ENCODE data around the gene BPHL. TPM values are rescaled to one million over a fixed set of nuclear protein-coding genes. Genes with fewer than 3 reads are reported as not detected.

BPHL gene
- total and polyA plus RNA-seq, 2 of the 4 experiments (the other 2 are of a cell fraction): 14.7 to 16.3 TPM

DNA sequence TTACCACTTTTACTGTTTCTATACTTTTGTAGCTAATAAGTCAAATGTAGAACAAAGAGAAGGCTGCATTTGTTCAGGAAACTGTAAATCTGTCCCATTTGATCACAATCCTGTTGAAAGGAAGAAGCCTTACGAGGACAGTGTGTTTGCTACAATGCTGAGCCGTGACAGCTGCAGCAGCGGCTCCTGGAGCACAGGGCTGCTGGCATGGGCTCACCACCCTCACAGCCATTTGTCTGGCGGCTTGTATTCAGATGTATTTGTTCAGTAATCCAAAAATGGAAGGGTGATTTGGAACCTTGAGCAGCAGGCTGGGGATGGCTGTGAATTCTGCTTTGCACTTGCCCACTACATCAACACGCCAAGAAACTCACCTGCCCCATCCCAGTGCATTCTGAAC lies 33.2 kb downstream of the BPHL start (continued):
- TF ChIP-seq NFE2L2 (IDR thresholded peaks at IDR 0.05; ENCODE audit: low read depth, low read length) (no peak), MXI1 (IDR thresholded peaks at IDR 0.05; ENCODE audit: borderline replicate concordance, low read depth, low read length) (no peak), MAFK (IDR thresholded peaks at IDR 0.05; ENCODE audit: low read depth, low read length) (no peak), MAZ (IDR thresholded peaks at IDR 0.05; ENCODE audit: borderline replicate concordance, low read depth, low read length) (no peak), SMC3 (IDR thresholded peaks at IDR 0.05; ENCODE audit: low read depth, low read length) (no peak)

DNA sequence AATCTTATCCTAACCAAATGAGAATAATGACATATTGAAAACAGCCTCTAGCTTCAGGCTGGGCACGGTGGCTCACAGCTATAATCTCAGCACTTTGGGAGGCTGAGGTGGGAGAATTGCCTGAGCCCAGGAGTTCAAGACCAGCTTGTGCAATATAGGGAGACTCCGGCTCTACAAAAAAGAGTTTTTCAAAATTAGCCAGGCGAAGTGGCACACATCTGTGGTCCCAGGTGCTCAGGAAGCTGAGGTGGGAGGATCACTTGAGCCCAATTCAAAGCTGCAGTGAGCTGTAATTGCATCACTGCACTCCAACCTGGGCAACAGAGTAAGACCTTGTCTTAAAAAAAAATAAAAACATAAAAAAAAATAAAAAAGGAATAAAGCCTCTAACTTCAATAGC lies 34.2 kb downstream of the BPHL start:
- Histone ChIP-seq H2AK5ac (ENCODE audit: low read depth, low read length) (no peak overlapping the region), H2AFZ (replicated peaks; ENCODE audit: low read length, poor library complexity) (no peak overlapping the region), H2BK5ac (ENCODE audit: low read depth, low read length, poor library complexity, severe bottlenecking) (no peak overlapping the region), H3K27ac (ENCODE audit: insufficient read depth, low read length) (no peak overlapping the region), H3K4me1 (ENCODE audit: control insufficient read depth, insufficient read depth, low read length) (peaks cover 2% of the 10 kb centered on the region; the same call in 1 of the 2 replicates), H2AK9ac (replicated peaks; ENCODE audit: low read depth, low read length, poor library complexity) (no peak overlapping the region), H3K56ac (ENCODE audit: extremely low read depth, insufficient read depth, low read length) (no peak overlapping the region), H3K79me1 (ENCODE audit: low read depth in 1 of 2, low read length in 2 of 2) (peaks cover 10 to 22% of the 10 kb centered on the region in 2 experiments; a peak in 3 of 4 replicates), H4K20me1 (ENCODE audit: insufficient read depth, low read length) (peaks cover 9% of the 10 kb centered on the region; the same call in 1 of the 2 replicates), H2BK15ac (ENCODE audit: low read depth, low read length) (no peak overlapping the region), H3K23ac (ENCODE audit: low read depth, low read length) (no peak overlapping the region), H3K27me3 (ENCODE audit: control insufficient read depth, insufficient read depth, low read length) (no peaks in the 10 kb centered on the region), H4K5ac (ENCODE audit: low read depth, low read length) (no peak overlapping the region), H4K8ac (ENCODE audit: low read depth in 2 of 2, low read length in 2 of 2) (no peak overlapping the region), H2BK20ac (ENCODE audit: low read depth, low read length) (no peak overlapping the region), H3K4me2 (ENCODE audit: low read depth, low read length) (no peak overlapping the region), H3K4ac (ENCODE audit: low read depth, low read length) (no peak overlapping the region), H3K18ac (ENCODE audit: low read depth, low read length) (no peak overlapping the region), H3K9ac (ENCODE audit: low read depth, low read length) (no peak overlapping the region), H4K91ac (ENCODE audit: insufficient read depth, low read depth, low read length) (no peak overlapping the region), H2BK120ac (ENCODE audit: low read depth, low read length) (no peak overlapping the region), H3K36me3 (ENCODE audit: control insufficient read depth, insufficient read depth, low read length) (peaks cover 35% of the 10 kb centered on the region), H3K9me1 (ENCODE audit: insufficient read depth, low read length) (peaks cover 8% of the 10 kb centered on the region; the same call in 1 of the 2 replicates), H3K4me3 (ENCODE audit: insufficient read depth, low read depth, low read length) (no peak overlapping the region), H3K9me3 (ENCODE audit: control insufficient read depth, insufficient read depth, low read length) (no peaks in the 10 kb centered on the region), H3K14ac (replicated peaks; ENCODE audit: low read depth, low read length) (no peak overlapping the region)
- BruUV-seq (replicated peaks): no TSS peak
- dilution Hi-C loops (cut with HindIII; ENCODE audit: low sequenced_read_pairs, unreplicated experiment) (no loop called here), intact Hi-C loops (cut with micrococcal nuclease) (no loop called here), in situ Hi-C loops (cut with MboI; ENCODE audit: low sequenced_read_pairs) (no loop called here)
- 100% methylated on average over 2 of the region's 3 CpGs; no CpG with 5 or more reads in 1 of the 2 experiments for WGBS, 2 experiments (ENCODE audit: extremely low coverage in 2 of 2, insufficient read length in 1 of 2)
- DNase-seq: no peak
- no peak for ATAC-seq (ENCODE audit: low read depth)
- ChIA-PET POLR2A (ENCODE audit: unreplicated experiment) (no interaction called here), CTCF (interaction anchor here (0.6 kb wide), 1 partner anchor 925 kb away, joined by 3 read pairs; no protein-coding TSS in a partner anchor)
- TF ChIP-seq CHD1 (IDR thresholded peaks at IDR 0.05; ENCODE audit: low read depth, low read length): no peak
- no peak for TF ChIP-seq CEBPB (IDR thresholded peaks at IDR 0.05; ENCODE audit: low read depth, low read length)
- TF ChIP-seq MAFK (IDR thresholded peaks at IDR 0.05; ENCODE audit: low read depth, low read length): no peak
- TF ChIP-seq RFX5 (IDR thresholded peaks at IDR 0.05; ENCODE audit: low read depth, low read length): no peak
- TF ChIP-seq, protein P1, sequence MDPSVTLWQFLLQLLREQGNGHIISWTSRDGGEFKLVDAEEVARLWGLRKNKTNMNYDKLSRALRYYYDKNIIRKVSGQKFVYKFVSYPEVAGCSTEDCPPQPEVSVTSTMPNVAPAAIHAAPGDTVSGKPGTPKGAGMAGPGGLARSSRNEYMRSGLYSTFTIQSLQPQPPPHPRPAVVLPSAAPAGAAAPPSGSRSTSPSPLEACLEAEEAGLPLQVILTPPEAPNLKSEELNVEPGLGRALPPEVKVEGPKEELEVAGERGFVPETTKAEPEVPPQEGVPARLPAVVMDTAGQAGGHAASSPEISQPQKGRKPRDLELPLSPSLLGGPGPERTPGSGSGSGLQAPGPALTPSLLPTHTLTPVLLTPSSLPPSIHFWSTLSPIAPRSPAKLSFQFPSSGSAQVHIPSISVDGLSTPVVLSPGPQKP (IDR thresholded peaks at IDR 0.05; ENCODE audit: borderline replicate concordance, low read depth, low read length): no peak
- TF ChIP-seq RAD21 (IDR thresholded peaks at IDR 0.05; ENCODE audit: low read length): no peak
- TF ChIP-seq RCOR1 (IDR thresholded peaks at IDR 0.05; ENCODE audit: insufficient replicate concordance, low read length): no peak
- TF ChIP-seq, protein P2, sequence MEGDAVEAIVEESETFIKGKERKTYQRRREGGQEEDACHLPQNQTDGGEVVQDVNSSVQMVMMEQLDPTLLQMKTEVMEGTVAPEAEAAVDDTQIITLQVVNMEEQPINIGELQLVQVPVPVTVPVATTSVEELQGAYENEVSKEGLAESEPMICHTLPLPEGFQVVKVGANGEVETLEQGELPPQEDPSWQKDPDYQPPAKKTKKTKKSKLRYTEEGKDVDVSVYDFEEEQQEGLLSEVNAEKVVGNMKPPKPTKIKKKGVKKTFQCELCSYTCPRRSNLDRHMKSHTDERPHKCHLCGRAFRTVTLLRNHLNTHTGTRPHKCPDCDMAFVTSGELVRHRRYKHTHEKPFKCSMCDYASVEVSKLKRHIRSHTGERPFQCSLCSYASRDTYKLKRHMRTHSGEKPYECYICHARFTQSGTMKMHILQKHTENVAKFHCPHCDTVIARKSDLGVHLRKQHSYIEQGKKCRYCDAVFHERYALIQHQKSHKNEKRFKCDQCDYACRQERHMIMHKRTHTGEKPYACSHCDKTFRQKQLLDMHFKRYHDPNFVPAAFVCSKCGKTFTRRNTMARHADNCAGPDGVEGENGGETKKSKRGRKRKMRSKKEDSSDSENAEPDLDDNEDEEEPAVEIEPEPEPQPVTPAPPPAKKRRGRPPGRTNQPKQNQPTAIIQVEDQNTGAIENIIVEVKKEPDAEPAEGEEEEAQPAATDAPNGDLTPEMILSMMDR (conservative IDR thresholded peaks at IDR 0.05; ENCODE audit: low read depth, low read length): no peak
- TF ChIP-seq, protein P3, sequence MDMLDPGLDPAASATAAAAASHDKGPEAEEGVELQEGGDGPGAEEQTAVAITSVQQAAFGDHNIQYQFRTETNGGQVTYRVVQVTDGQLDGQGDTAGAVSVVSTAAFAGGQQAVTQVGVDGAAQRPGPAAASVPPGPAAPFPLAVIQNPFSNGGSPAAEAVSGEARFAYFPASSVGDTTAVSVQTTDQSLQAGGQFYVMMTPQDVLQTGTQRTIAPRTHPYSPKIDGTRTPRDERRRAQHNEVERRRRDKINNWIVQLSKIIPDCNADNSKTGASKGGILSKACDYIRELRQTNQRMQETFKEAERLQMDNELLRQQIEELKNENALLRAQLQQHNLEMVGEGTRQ (IDR thresholded peaks at IDR 0.05; ENCODE audit: low read depth, low read length): no peak
- no peak for TF ChIP-seq MAZ (IDR thresholded peaks at IDR 0.05; ENCODE audit: borderline replicate concordance, low read depth, low read length)
- TF ChIP-seq FOS (IDR thresholded peaks at IDR 0.05; ENCODE audit: low read depth, low read length): no peak

Data from IMR-90 (cell line).